Lower leg skin (tissue), 4 donors: ENCODE measurements around the gene SLC35E2B. TPM values are rescaled to one million over a fixed set of nuclear protein-coding genes. Genes with fewer than 3 reads are reported as not detected.

Experiments
- DNase-seq, 2 donors: peaks; one replicate each; pipeline ENCODE4 v3.0.0-alpha.2; 2019; ENCODE audit warnings: low spot score in 2 of 2
- H3K4me3 ChIP-seq: fragments of 200-600 bp; sonication (generic); 2 replicates; pipeline ENCODE4 v1.5.1; 2017; ENCODE audit warnings: mild to moderate bottlenecking, low read depth; ENCODE audit not compliant: poor library complexity, severe bottlenecking
- POLR2A ChIP-seq, 2 donors: fragments of 450-650 bp; IDR thresholded peaks; one replicate each; pipeline ENCODE4 v1.6.1; 2016 to 2017; ENCODE audit warnings: antibody characterized with exemption in 2 of 2, mild to moderate bottlenecking in 1 of 2, moderate library complexity in 1 of 2
- WGBS, 2 donors: methylation state at CpG; one replicate each; pipeline ENCODE4 v1.1.5; 2018; 5-methylcytosine and 5-hydroxymethylcytosine counted together
- intact Hi-C: fragments of 100-400 bp; cut with DNase I; formaldehyde crosslinking; loops from one replicate; pipeline ENCODE4 v1.15.0; 2023; ENCODE audit warnings: low total_unique reads
- total RNA-seq, 4 donors: library from RNA; depleted of rRNA; stranded (reverse); fragments of >200 nt; gene quantifications; one replicate each; pipeline ENCODE4 v1.1.0, GENCODE V29; 2016
- TF ChIP-seq, protein P1 (sequence below), 3 donors: fragments of 450-650 bp; IDR thresholded peaks; one replicate each; pipeline ENCODE4 v1.5.1; 2016; ENCODE audit warnings: antibody characterized with exemption in 3 of 3, mild to moderate bottlenecking in 3 of 3, moderate library complexity in 2 of 3

SLC35E2B gene
- total RNA-seq, 4 donors from 2014 or later: 16.1 to 48.4 (median 31.4) TPM

DNA sequence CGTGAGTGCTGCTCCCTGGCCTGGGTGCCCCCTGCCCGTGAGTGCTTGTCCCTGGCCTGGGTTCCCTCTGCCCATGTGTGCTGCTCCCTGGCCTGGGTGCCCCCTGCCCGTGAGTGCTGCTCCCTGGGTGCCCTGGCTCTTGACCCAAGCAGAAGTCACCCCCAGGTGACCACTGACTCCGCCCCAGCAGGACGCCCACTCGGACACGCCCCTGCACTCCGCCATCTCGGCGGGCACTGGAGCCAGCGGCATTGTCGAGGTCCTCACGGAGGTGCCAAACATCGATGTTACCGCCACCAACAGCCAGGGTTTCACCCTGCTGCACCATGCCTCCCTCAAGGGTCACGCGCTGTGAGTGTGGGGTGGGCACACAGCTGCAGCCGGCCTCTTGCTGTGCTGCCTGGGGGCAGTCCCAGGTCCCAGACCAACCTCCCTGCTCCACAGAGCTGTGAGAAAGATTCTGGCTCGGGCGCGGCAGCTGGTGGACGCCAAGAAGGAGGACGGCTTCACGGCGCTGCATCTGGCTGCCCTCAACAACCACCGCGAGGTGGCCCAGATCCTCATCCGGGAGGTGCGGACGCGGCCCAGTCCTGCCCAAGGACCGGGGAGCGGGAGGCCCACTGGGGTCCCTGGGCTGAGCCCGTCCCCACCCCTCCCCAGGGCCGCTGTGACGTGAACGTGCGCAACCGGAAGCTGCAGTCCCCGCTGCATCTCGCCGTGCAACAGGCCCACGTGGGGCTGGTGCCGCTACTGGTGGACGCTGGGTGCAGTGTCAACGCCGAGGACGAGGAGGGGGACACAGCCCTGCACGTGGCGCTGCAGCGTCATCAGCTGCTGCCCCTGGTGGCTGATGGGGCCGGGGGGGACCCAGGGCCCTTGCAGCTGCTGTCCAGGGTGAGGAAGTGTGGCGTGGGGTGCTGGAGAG lies 64.5 kb downstream of the SLC35E2B start:
- intact Hi-C loops: no loop called here
- no peak for TF ChIP-seq POLR2A (IDR thresholded peaks at IDR 0.05)
- TF ChIP-seq, protein P1, sequence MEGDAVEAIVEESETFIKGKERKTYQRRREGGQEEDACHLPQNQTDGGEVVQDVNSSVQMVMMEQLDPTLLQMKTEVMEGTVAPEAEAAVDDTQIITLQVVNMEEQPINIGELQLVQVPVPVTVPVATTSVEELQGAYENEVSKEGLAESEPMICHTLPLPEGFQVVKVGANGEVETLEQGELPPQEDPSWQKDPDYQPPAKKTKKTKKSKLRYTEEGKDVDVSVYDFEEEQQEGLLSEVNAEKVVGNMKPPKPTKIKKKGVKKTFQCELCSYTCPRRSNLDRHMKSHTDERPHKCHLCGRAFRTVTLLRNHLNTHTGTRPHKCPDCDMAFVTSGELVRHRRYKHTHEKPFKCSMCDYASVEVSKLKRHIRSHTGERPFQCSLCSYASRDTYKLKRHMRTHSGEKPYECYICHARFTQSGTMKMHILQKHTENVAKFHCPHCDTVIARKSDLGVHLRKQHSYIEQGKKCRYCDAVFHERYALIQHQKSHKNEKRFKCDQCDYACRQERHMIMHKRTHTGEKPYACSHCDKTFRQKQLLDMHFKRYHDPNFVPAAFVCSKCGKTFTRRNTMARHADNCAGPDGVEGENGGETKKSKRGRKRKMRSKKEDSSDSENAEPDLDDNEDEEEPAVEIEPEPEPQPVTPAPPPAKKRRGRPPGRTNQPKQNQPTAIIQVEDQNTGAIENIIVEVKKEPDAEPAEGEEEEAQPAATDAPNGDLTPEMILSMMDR (IDR thresholded peaks at IDR 0.05): no peak
- no peak overlapping the region for H3K4me3 ChIP-seq
- whole genome bisulfite sequencing, 2 donors: 72 to 78% methylated on average over 38 to 52 of the region's 53 CpGs
- peak in 1 of 2 donors; percentile 87 for DNase-seq

DNA sequence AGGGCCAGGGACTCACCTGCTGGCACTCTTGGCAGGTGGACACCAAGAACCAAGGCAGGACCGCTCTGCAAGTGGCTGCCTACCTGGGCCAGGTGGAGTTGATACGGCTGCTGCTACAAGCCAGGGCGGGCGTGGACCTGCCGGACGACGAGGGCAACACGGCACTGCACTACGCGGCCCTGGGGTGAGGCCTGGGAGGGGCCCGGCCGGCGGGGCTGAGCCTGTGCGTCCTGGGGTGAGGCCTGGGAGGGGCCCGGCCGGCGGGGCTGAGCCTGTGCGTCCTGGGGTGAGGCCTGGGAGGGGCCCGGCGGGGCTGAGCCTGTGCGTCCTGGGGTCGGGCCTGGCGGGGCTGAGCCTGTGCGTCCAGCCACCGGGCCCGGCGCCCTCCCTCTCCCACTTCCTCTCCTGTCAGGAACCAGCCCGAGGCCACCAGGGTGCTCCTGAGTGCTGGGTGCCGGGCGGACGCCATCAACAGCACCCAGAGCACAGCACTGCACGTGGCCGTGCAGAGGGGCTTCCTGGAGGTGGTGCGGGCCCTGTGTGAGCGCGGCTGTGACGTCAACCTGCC lies 65.2 kb downstream of the SLC35E2B start:
- intact Hi-C loops: no loop called here
- 66% methylated on average over 10 of the region's 37 CpGs; no CpG with 5 or more reads in 1 of the 2 donors for WGBS, 2 donors
- no peak overlapping the region for H3K4me3 ChIP-seq

DNA sequence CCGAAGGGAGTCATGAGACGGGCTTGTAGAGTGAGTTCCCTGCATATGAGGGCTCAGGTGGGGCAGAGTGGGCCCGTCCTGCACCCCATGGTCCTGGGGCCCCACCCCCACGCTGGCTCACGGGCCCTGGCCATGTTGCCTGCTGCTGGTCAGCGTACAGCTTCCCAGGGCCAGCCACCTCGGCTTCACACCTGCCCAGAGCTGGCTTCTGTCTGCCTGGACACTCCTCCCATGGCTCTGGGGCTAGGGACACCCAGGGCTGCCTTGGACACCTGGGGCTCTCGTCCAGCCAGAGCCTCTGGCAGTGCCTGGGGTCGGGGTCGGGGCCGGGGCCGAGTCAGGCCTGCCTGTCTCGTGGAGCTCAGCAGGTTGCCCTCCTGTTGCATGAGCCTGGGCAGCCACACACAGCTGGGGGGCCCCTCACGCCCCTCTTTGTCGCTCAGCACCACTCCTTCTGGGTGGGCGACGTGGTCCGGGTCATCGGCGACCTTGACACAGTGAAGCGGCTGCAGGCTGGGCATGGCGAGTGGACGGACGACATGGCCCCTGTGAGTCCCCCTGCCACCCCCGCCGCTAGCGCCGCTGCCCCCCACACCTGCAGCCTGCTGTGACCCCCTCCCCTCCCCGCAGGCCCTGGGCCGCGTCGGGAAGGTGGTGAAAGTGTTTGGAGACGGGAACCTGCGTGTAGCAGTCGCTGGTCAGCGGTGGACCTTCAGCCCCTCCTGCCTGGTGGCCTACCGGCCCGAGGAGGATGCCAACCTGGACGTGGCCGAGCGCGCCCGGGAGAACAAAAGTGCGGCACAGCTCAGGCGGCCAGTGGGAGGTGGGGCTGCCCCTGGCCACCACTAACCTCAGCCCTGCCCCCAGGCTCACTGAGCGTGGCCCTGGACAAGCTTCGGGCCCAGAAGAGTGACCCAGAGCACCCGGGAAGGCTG lies 66.1 kb downstream of the SLC35E2B start:
- H3K4me3 ChIP-seq: no peak overlapping the region
- intact Hi-C loops: no loop called here
- WGBS, 2 donors: 90 to 96% methylated on average over 31 to 37 of the region's 48 CpGs
- no peak for DNase-seq
- TF ChIP-seq POLR2A (IDR thresholded peaks at IDR 0.05): no peak
- TF ChIP-seq, protein P1 (IDR thresholded peaks at IDR 0.05): no peak

More for the DNA sequence above, 65.2 kb downstream of the SLC35E2B start:
- no peak for DNase-seq
- TF ChIP-seq POLR2A (IDR thresholded peaks at IDR 0.05): no peak
- TF ChIP-seq, protein P1 (IDR thresholded peaks at IDR 0.05): no peak

DNA sequence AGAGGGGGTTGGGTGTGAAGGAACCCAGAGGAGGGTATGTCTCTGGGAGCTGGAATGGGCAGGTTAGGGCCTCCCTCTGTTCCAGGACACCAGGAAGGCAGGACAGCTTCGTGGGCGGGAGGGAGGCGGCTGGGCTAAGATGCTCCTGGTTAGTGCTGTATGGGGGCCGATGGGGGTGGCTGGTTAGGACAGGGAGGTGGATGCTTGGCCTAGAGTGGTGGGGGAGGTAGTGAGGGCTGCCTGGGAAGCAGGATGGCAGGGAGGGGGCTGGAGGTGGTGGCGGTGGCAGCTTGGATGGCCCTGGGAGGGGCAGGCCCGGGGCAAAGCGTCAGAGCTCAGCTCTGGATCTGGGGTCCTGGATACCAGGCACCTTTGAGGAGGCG lies 66.8 kb downstream of the SLC35E2B start:
- DNase-seq: no peak
- no peak overlapping the region for H3K4me3 ChIP-seq
- TF ChIP-seq, protein P1 (IDR thresholded peaks at IDR 0.05): no peak
- TF ChIP-seq POLR2A (IDR thresholded peaks at IDR 0.05): no peak
- 88 to 90% methylated on average over 8 of the region's 8 CpGs for WGBS, 2 donors
- intact Hi-C loops: no loop called here

DNA sequence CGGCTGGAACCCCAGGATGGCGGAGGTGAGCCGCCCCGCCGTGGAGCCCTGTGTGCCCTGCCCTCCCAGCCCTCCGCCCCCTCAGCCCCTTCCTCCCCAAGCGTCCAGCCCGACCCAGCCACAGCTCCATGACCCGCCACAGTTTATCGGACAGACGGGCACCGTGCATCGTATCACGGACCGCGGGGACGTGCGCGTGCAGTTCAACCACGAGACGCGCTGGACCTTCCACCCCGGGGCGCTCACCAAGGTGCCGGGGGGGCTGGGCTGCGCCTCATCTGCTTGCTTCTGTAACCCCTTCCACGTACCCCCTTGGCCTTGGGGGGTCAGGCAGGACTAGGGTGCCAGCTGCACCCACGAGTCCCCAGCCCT lies 67.2 kb downstream of the SLC35E2B start:
- WGBS, 2 donors: 87 to 91% methylated on average over 27 to 28 of the region's 28 CpGs
- intact Hi-C loops: no loop called here
- DNase-seq: no peak
- no peak overlapping the region for H3K4me3 ChIP-seq
- TF ChIP-seq, protein P1 (IDR thresholded peaks at IDR 0.05): no peak
- TF ChIP-seq POLR2A (IDR thresholded peaks at IDR 0.05): no peak
